ENCODE data around the gene DCAF4.

DNA sequence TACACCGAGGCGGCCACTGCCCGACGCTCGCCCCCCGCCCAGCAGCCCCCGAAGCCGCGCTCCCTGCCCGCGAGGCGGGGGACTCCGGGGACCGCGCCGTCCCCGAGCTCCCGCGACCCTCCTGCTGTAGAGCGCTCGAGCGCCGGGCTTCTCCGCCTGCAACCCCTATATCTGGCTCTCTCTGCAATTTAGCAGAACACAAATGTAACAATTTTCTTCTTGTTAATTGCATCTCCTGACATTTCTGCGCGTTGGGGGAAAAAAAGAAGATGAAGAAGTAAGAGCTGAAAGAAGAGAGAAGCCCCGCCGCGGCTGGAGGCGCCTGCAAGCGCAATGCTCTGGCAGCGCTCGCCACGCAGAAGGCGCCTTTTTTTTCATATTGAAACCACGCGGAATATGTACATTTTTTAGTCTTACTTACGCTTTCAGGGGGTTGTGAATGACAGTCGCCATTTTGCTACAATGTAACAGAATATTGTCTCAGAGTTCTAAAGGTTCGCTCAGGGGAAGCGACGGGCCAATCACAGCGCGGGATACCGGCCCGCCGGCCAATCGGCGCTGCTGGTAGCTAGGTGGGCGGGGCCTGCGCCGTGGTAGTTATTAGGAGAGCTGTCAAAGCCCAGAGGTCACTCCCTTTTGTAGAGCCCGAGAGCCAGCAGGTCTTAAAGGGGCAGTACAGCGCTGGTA lies 32.5 kb upstream of the DCAF4 start, which contains the start of gene DPF3:
- TF ChIP-seq REST (IDR thresholded peaks at IDR 0.05; ENCODE audit: insufficient read depth in 1 of 2, low read depth in 2 of 2, low read length in 2 of 2) (no peak), POLR2AphosphoS5 (IDR thresholded peaks at IDR 0.05; ENCODE audit: low read depth, low read length) (no peak), SIN3A (IDR thresholded peaks at IDR 0.05; ENCODE audit: borderline replicate concordance, insufficient read depth, low read length) (no peak), TAF1 (IDR thresholded peaks at IDR 0.05; ENCODE audit: borderline replicate concordance, insufficient read depth, low read length) (no peak), FOXP2 (optimal IDR thresholded peaks at IDR 0.05; ENCODE audit: borderline replicate concordance, extremely low read depth, extremely low read length, insufficient read depth) (no peak)
